ENCODE measurements around the gene USP3. TPM values are rescaled to one million over a fixed set of nuclear protein-coding genes. Genes with fewer than 3 reads are reported as not detected.

USP3 gene
- total RNA-seq, 1 experiment from 2014 or later = 24.2 TPM

GRCh38 chr15:63554337-63554927 is 50.0 kb downstream of the USP3 start:
- DNase-seq (ENCODE audit: low read depth, low spot score) = no peak
- in situ Hi-C loops (cut with HindIII; ENCODE audit: low pct_unique_long_range_greater_than_20kb, low sequenced_read_pairs) = no loop called here

GRCh38 chr15:63555507-63555906 is 51.1 kb downstream of the USP3 start:
- in situ Hi-C loops (cut with HindIII; ENCODE audit: low pct_unique_long_range_greater_than_20kb, low sequenced_read_pairs) = no loop called here
- DNase-seq (ENCODE audit: low read depth, low spot score) = no peak

- in situ Hi-C loops (cut with HindIII; ENCODE audit: low pct_unique_long_range_greater_than_20kb, low sequenced_read_pairs) = no loop called here
- DNase-seq (ENCODE audit: low read depth, low spot score) = no peak
These were observed 51.9 kb downstream of the USP3 start for GRCh38 chr15:63556246-63556645.

- in situ Hi-C loops (cut with HindIII; ENCODE audit: low pct_unique_long_range_greater_than_20kb, low sequenced_read_pairs) = no loop called here
- DNase-seq (ENCODE audit: low read depth, low spot score) = no peak
These were observed 52.3 kb downstream of the USP3 start for GRCh38 chr15:63556736-63557135.

GRCh38 chr15:63559753-63560152 is 55.4 kb downstream of the USP3 start:
- DNase-seq (ENCODE audit: low read depth, low spot score) = no peak
- in situ Hi-C loops (cut with HindIII; ENCODE audit: low pct_unique_long_range_greater_than_20kb, low sequenced_read_pairs) = no loop called here

- in situ Hi-C loops (cut with HindIII; ENCODE audit: low pct_unique_long_range_greater_than_20kb, low sequenced_read_pairs) = no loop called here
- no peak for DNase-seq (ENCODE audit: low read depth, low spot score)
These were observed 56.5 kb downstream of the USP3 start for GRCh38 chr15:63560741-63561448.

- in situ Hi-C loops (cut with HindIII; ENCODE audit: low pct_unique_long_range_greater_than_20kb, low sequenced_read_pairs) = no loop called here
- no peak for DNase-seq (ENCODE audit: low read depth, low spot score)
These were observed 59.7 kb downstream of the USP3 start for GRCh38 chr15:63564093-63564492.

GRCh38 chr15:63565536-63566186 is 61.3 kb downstream of the USP3 start:
- in situ Hi-C loops (cut with HindIII; ENCODE audit: low pct_unique_long_range_greater_than_20kb, low sequenced_read_pairs) = no loop called here
- peak; percentile 58 for DNase-seq (ENCODE audit: low read depth, low spot score)

GRCh38 chr15:63572749-63573464 is 68.5 kb downstream of the USP3 start:
- in situ Hi-C loops (cut with HindIII; ENCODE audit: low pct_unique_long_range_greater_than_20kb, low sequenced_read_pairs) = no loop called here
- no peak for DNase-seq (ENCODE audit: low read depth, low spot score)

GRCh38 chr15:63573533-63573932 is 69.1 kb downstream of the USP3 start:
- in situ Hi-C loops (cut with HindIII; ENCODE audit: low pct_unique_long_range_greater_than_20kb, low sequenced_read_pairs) = no loop called here

GRCh38 chr15:63575312-63575711 is 70.9 kb downstream of the USP3 start:
- in situ Hi-C loops (cut with HindIII; ENCODE audit: low pct_unique_long_range_greater_than_20kb, low sequenced_read_pairs) = no loop called here
- no peak for DNase-seq (ENCODE audit: low read depth, low spot score)

More at GRCh38 chr15:63573533-63573932, 69.1 kb downstream of the USP3 start:
- DNase-seq (ENCODE audit: low read depth, low spot score) = no peak

- no peak for DNase-seq (ENCODE audit: low read depth, low spot score)
- in situ Hi-C loops (cut with HindIII; ENCODE audit: low pct_unique_long_range_greater_than_20kb, low sequenced_read_pairs) = no loop called here
These were observed 72.0 kb downstream of the USP3 start for GRCh38 chr15:63576441-63576840.

- in situ Hi-C loops (cut with HindIII; ENCODE audit: low pct_unique_long_range_greater_than_20kb, low sequenced_read_pairs) = no loop called here
- DNase-seq (ENCODE audit: low read depth, low spot score) = no peak
These were observed 77.8 kb downstream of the USP3 start for GRCh38 chr15:63582179-63582578.

- no peak for DNase-seq (ENCODE audit: low read depth, low spot score)
- in situ Hi-C loops (cut with HindIII; ENCODE audit: low pct_unique_long_range_greater_than_20kb, low sequenced_read_pairs) = no loop called here
These were observed 78.5 kb downstream of the USP3 start for GRCh38 chr15:63582718-63583426.

GRCh38 chr15:63586790-63587189 is 82.4 kb downstream of the USP3 start:
- no peak for DNase-seq (ENCODE audit: low read depth, low spot score)
- in situ Hi-C loops (cut with HindIII; ENCODE audit: low pct_unique_long_range_greater_than_20kb, low sequenced_read_pairs) = no loop called here

GRCh38 chr15:63587527-63587926 is 83.1 kb downstream of the USP3 start:
- in situ Hi-C loops (cut with HindIII; ENCODE audit: low pct_unique_long_range_greater_than_20kb, low sequenced_read_pairs) = no loop called here
- no peak for DNase-seq (ENCODE audit: low read depth, low spot score)

- in situ Hi-C loops (cut with HindIII; ENCODE audit: low pct_unique_long_range_greater_than_20kb, low sequenced_read_pairs) = no loop called here
- no peak for DNase-seq (ENCODE audit: low read depth, low spot score)
These were observed 84.4 kb downstream of the USP3 start for GRCh38 chr15:63588826-63589225.
